Stimulated activated CD4-positive, alpha-beta T cell treated with anti-CD3 and anti-CD28 coated beads, TNF-alpha, amount 100 ng/mL, for 1 hour (primary cell): ENCODE measurements around the gene GPR17.

Experiments used
- DNase-seq, 3 donors: peaks; one replicate each; pipeline ENCODE4 v3.0.0-alpha.2; 2020; ENCODE audit warnings: low read depth in 3 of 3, low spot score in 1 of 3

GPR17 gene

GRCh38 chr2:127645395-127646291 is at the start of gene GPR17:
TSS of gene GPR17 (plus strand) at chr2:127646153. CDS start at chr2:127650736, 4,583 bp downstream.
- DNase-seq = no peak

- no peak for DNase-seq
Observed at GRCh38 chr2:127596311-127597045, 49.5 kb upstream of the GPR17 start.

GRCh38 chr2:127597046-127597983 is 48.6 kb upstream of the GPR17 start:
- DNase-seq = no peak

GRCh38 chr2:127597984-127598380 is 48.0 kb upstream of the GPR17 start:
- DNase-seq = no peak

GRCh38 chr2:127598711-127599110 is 47.2 kb upstream of the GPR17 start:
- DNase-seq = no peak

GRCh38 chr2:127599211-127599610 is 46.7 kb upstream of the GPR17 start:
- no peak for DNase-seq

GRCh38 chr2:127604986-127605385 is 41.0 kb upstream of the GPR17 start:
- DNase-seq = no peak

GRCh38 chr2:127605691-127606263 is 40.2 kb upstream of the GPR17 start:
- DNase-seq = no peak

- no peak for DNase-seq
Observed at GRCh38 chr2:127606625-127607398, 39.1 kb upstream of the GPR17 start.

GRCh38 chr2:127607399-127607908 is 38.5 kb upstream of the GPR17 start:
- DNase-seq = no peak

GRCh38 chr2:127608061-127609030 is 37.6 kb upstream of the GPR17 start:
- no peak for DNase-seq

- DNase-seq = no peak
Observed at GRCh38 chr2:127609031-127609751, 36.8 kb upstream of the GPR17 start.

- no peak for DNase-seq
Observed at GRCh38 chr2:127609818-127610217, 36.1 kb upstream of the GPR17 start.

GRCh38 chr2:127610561-127610960 is 35.4 kb upstream of the GPR17 start:
- DNase-seq = no peak

- DNase-seq = no peak
Observed at GRCh38 chr2:127611076-127611925, 34.7 kb upstream of the GPR17 start.

- no peak for DNase-seq
Observed at GRCh38 chr2:127612111-127612822, 33.7 kb upstream of the GPR17 start.
